Measurements from ENCODE around the gene LRRFIP1.

LRRFIP1 gene

DNA sequence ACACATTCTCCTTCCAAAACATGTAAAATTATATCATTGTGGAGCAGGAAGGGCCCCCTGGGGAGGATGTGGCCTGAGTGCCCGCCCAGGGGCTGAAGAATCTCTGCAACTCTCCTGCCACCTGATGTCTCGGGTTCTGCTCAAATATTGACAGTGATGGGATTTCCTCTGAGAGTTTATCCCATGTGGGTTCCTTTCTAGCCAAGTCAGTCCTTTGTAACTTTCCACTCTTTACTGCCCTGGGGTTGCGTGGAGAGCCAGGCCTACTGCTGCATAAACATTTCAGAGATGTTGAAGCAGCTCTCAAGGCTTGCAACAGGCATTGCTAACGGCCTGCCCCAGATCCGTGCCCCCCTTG is 32.9 kb upstream of the LRRFIP1 start:
- TF ChIP-seq TAF1 (IDR thresholded peaks at IDR 0.05; ENCODE audit: borderline replicate concordance, insufficient read depth, low read length) (no peak), FOXP2 (optimal IDR thresholded peaks at IDR 0.05; ENCODE audit: borderline replicate concordance, extremely low read depth, extremely low read length, insufficient read depth) (no peak), POLR2AphosphoS5 (IDR thresholded peaks at IDR 0.05; ENCODE audit: low read depth, low read length) (no peak)
- TF ChIP-seq, protein P1, sequence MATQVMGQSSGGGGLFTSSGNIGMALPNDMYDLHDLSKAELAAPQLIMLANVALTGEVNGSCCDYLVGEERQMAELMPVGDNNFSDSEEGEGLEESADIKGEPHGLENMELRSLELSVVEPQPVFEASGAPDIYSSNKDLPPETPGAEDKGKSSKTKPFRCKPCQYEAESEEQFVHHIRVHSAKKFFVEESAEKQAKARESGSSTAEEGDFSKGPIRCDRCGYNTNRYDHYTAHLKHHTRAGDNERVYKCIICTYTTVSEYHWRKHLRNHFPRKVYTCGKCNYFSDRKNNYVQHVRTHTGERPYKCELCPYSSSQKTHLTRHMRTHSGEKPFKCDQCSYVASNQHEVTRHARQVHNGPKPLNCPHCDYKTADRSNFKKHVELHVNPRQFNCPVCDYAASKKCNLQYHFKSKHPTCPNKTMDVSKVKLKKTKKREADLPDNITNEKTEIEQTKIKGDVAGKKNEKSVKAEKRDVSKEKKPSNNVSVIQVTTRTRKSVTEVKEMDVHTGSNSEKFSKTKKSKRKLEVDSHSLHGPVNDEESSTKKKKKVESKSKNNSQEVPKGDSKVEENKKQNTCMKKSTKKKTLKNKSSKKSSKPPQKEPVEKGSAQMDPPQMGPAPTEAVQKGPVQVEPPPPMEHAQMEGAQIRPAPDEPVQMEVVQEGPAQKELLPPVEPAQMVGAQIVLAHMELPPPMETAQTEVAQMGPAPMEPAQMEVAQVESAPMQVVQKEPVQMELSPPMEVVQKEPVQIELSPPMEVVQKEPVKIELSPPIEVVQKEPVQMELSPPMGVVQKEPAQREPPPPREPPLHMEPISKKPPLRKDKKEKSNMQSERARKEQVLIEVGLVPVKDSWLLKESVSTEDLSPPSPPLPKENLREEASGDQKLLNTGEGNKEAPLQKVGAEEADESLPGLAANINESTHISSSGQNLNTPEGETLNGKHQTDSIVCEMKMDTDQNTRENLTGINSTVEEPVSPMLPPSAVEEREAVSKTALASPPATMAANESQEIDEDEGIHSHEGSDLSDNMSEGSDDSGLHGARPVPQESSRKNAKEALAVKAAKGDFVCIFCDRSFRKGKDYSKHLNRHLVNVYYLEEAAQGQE (IDR thresholded peaks at IDR 0.05; ENCODE audit: insufficient read depth in 1 of 2, low read depth in 2 of 2, low read length in 2 of 2) = no peak

DNA sequence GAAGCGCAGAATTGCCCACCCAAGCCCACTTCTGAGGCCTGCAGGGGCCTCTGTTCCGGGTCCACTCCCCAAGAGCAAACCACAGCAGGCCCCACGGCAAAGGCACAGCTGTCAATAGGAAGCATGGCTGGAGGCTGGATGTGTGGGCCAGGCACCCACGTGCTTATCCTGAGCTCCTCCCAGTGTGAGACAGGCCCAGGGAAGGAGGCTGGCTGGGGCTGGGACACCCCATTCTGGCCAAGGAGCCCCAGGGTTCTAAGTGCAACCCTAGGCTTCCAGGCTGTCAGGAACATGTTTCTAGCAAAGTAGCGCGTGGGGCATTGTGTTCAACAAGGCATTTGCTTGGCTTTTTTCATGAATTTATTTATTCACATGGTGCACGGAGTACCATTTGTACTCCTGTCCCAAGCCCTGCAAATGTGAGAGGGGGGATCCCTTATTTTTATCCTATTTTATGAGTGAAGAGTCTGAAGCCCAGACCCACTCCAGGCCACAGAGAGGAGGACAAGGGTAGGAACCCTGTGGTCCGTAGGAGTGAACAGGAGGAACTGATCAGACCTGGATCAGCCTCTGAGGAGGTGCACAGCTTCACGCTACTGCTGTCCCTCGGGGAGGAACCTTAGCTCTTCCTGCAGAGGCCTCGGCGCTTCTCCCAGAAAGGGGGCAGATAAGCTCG is 30.7 kb upstream of the LRRFIP1 start:
- TF ChIP-seq, protein P1 (IDR thresholded peaks at IDR 0.05; ENCODE audit: insufficient read depth in 1 of 2, low read depth in 2 of 2, low read length in 2 of 2) = no peak
- TF ChIP-seq FOXP2 (optimal IDR thresholded peaks at IDR 0.05; ENCODE audit: borderline replicate concordance, extremely low read depth, extremely low read length, insufficient read depth) (no peak), SIN3A (IDR thresholded peaks at IDR 0.05; ENCODE audit: borderline replicate concordance, insufficient read depth, low read length) (no peak), POLR2AphosphoS5 (IDR thresholded peaks at IDR 0.05; ENCODE audit: low read depth, low read length) (no peak), TAF1 (IDR thresholded peaks at IDR 0.05; ENCODE audit: borderline replicate concordance, insufficient read depth, low read length) (no peak)

DNA sequence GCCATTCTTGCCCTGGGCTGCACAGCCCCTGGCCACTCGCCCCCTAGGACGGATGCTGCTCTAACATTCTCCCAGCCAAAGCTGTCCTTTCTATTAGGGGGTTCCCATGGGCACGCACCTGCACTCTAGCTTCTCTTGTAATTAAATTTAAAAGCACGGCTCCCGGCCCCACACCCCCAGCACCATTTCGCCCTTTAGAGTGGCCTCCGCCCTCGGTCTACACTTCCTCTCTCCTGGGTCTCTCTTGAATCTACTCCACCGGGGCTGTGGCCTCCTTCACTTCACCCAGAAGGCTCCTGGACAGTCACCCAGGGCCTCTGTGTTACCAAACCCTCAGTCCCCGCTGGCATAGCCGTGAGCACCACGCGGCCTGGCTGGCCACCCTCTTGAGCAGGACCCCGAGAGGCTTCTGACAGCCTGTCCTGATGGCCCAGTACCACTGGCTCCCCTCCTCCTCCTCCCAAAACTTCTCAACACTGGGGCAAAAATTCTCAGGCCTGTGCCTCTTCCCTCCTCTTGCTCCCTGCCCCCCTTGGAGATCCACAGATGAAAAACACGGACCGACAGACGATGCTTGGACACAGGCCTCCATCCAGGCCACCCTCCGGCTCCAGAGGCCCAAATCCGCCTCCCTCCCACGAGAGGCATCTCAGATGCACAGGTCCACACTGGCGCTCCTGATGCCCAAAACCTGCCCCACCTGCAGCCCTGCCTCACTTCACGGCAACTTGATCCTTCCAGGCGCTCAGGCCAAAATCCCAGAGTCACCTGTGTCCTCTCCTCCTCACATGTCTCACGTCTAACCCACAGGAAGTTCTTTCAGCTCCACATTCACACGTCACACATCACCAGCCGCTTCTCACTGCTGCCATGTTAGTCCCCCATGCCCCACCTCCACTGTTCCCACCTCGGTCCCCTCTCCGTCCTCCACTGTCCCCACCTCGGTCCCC is 29.9 kb upstream of the LRRFIP1 start:
- no peak for TF ChIP-seq FOXP2 (optimal IDR thresholded peaks at IDR 0.05; ENCODE audit: borderline replicate concordance, extremely low read depth, extremely low read length, insufficient read depth)
- TF ChIP-seq, protein P1 (IDR thresholded peaks at IDR 0.05; ENCODE audit: insufficient read depth in 1 of 2, low read depth in 2 of 2, low read length in 2 of 2) = no peak
- TF ChIP-seq POLR2AphosphoS5 (IDR thresholded peaks at IDR 0.05; ENCODE audit: low read depth, low read length) = no peak
- no peak for TF ChIP-seq SIN3A (IDR thresholded peaks at IDR 0.05; ENCODE audit: borderline replicate concordance, insufficient read depth, low read length)
- TF ChIP-seq TAF1 (IDR thresholded peaks at IDR 0.05; ENCODE audit: borderline replicate concordance, insufficient read depth, low read length) = no peak

DNA sequence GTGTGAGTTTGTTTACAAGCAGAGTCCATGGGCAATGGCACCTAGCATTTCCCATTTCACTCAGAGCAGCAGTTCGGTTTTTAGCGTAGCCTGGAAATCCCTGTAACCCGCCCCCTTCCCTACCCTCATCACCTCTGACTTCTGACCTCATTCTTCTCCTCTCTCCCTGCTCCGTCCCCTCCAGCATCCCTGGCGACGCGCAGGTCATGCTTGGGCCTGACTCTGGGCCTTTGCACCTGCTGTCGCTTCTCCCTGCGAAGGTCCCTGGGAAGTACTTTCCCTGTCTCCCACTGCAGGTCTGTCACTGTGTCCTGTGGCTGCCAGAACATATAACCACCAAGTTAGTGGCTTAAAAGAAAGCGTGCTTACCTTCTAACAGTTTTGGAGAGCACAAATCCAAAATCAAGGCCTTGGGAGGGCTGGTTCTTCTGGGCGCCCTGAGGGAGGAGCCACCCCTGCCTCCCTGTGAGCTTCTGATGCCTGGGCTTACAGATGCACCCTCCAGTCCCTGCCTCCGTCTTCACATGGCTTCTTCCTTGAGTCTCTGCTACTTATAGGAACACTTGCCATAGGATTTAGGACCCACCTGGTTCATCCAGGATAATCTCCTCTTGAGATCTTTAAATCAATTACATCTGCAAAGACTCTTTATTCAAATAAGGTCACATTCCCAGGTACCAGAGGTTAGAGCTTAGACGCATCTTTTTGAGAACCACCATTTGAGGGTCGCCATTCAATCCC is 28.7 kb upstream of the LRRFIP1 start:
- TF ChIP-seq, protein P1 (IDR thresholded peaks at IDR 0.05; ENCODE audit: insufficient read depth in 1 of 2, low read depth in 2 of 2, low read length in 2 of 2) = no peak
- no peak for TF ChIP-seq TAF1 (IDR thresholded peaks at IDR 0.05; ENCODE audit: borderline replicate concordance, insufficient read depth, low read length)
- no peak for TF ChIP-seq POLR2AphosphoS5 (IDR thresholded peaks at IDR 0.05; ENCODE audit: low read depth, low read length)
- no peak for TF ChIP-seq SIN3A (IDR thresholded peaks at IDR 0.05; ENCODE audit: borderline replicate concordance, insufficient read depth, low read length)
- TF ChIP-seq FOXP2 (optimal IDR thresholded peaks at IDR 0.05; ENCODE audit: borderline replicate concordance, extremely low read depth, extremely low read length, insufficient read depth) = no peak
